CD4-positive, alpha-beta T cell treated with Interleukin-17A for 1 hour (primary cell): ENCODE measurements around the gene KDSR.
A peak's percentile ranks its signal among the peaks of the same experiment; 100 is the strongest.

Source experiments
- DNase-seq: peaks from one replicate; pipeline ENCODE4 v3.0.0-alpha.2; 2020

The KDSR gene

GRCh38 chr18:63302220-63302619 is 64.8 kb downstream of the KDSR start:
- DNase-seq = no peak

DNA sequence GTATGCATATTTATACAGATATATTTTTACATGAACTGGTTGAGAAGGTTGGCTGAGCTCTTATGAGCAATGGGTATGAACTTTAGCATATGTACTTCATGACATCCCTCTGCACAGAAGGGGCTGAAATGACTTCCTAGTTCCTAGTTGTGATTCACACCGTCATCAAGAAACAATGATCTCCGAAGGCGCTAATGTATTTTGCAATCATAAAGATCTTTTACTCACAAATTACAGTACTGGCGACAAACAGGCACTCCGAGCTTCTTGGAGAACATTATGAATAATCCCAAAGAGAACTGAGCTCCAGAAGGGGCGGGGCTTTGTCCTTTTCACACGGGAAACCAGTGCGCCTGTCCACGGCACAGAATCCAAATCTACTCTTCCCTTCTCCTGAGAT is 65.6 kb downstream of the KDSR start:
- no peak for DNase-seq

DNA sequence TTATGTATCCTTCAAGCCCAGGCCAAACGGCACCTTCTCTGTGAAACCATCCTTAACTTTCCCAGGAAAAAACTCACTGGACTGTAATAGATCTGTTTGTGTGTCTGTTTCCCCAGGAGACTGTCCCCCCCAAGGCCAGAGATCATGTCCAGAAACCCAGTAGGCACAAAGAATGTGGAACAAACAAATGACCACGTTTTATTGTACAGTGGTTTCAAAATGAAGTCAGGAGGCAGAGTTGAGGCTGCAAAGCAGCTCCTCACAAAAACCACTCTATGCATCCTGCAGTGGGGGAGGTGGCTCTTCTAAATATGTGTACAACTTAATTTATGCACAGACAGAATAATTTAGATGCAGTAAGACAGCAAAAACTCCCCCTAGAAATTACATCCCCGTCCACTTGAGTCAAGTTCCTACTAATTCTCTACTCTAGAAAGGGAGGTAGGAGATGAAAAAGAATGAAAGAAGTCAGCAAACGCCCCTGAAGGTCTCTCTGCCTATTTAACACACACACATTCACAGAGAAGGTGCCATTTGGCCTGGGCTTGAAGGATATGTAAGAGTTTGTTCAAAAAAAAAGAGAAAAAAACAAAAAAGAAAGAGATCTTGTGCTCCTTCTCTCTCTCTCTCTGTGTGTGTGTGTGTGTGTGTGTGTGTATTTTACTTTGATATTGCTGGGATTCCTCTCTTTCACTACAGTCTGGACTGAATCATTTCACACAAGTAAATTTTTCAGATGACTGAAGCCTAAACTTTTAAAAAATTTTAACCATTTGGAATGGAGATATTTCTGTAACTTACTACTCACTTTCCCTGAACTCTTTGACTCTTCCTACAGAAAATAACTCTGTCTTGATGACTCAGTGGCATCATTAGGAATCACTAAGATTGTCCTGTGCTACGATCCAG is 66.9 kb downstream of the KDSR start:
- DNase-seq = peak; percentile 46

DNA sequence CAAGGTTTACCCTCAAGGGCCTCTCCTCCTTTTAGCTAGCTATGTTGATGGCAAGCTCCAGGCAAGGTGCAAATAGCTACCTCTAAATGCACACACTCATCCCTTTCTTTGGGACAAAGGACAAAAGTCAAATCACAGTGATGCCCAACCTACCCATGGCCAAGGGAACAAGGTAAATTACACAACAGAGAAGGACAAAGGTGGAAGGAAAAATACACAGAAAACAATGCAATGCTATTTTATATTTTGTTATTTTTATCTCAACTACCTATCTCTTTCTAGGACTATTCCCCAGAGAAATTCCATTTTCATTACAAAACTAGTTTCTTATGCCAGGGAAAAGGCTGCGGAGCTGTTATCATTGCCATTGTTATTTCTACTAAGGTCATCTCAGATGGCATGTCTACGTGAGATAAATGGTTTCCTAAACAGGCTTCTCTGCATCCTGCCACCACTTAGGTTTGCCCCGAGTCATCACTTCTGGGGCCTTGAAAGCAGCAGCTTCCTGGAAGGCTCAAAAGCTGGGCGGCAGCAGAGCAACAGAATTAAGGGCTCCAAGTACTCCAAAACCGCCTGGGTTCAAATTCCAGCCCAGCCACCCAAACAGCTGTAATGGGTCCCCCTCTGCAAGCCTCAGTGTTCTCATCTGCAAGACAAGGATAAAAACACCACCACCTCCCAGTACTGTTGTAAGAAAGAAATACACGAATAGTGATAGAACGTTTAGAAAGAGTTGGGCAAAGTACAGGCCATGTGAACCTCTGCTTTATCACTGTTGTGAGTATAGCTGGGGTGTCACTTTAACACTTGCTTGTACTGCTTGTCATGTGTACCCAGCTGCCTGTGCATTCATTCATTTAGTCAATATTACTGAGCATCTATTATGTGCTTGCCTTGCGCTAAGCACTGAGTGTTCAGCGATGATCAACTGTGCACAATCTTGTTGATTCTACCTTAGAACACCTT is 68.3 kb downstream of the KDSR start:
- DNase-seq = peak; percentile 47

DNA sequence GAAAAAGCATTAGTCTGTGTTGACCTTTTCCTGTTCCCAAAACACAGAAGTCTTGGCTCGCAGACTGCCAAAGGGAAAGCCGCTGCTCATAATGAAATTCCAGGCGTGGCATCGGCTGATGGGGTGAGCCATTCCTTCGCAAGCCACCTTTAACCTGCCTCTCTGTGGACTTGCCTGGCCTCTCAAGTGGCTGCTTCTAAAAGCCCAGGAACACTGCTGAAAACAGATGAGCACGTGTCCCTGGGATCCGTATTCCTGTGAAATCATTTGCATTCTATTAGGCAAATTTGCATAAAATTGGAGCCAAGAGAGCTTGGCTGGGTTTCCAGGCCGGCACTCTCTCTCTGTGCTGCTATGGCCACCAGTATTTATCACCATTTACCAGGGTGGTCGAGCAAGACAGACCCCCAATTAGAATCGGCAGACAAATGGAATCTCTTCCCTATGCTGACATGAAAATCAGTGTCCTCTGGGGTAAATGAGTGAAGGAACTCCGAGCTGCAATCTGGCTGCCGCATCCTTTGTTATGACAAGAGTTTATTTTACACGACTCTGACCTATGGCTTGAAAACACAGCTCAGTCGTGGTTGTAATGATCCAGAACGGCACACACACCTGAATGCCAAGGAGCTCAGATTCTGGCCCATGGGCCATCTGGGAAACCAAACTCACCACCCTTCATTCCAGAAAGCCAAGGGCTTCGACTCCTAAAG is 69.2 kb downstream of the KDSR start:
- no peak for DNase-seq

DNA sequence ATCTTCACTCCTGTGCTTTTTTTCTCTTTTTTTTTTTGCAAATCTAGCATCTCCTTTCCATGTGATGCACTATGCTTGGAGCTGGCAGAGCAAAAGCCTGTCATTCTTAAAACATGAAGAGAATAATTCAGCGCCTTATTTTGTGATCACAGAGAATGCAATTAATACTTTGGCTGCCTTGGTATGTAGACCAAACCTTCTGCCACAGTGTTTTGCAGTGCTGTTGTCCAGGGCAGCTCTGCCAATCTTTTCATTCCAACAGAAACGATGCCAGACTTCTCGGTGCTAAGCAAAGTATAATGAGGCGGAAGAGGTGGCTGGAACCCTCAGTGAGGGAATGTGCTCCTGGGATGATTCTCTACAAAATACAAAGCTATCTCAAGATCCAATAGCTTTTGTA is 73.1 kb downstream of the KDSR start:
- no peak for DNase-seq

- no peak for DNase-seq
Measured at GRCh38 chr18:63292831-63293683, 73.9 kb downstream of the KDSR start.

DNA sequence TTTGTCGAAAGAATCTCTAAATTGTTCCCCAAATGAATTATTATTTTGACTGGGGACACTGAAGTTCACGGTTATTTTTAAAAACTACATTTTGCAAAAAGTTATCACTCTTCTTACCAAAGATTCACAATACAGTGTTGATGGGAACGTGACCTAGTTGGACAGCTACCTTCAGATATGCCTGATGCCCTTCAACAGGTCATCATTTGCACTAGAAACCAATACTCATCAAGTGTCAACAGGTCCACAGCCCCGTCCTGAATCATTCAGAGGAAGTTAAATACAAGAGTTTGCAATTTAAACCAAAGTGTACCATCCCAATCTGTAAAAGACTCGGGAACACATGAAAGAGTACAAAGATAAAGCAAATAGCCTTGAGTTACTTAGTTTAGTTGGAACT is 75.7 kb downstream of the KDSR start:
- DNase-seq = no peak

- DNase-seq = peak; percentile 53
Measured at GRCh38 chr18:63290821-63291200, 76.2 kb downstream of the KDSR start.

- no peak for DNase-seq
Measured at GRCh38 chr18:63290166-63290820, 76.7 kb downstream of the KDSR start.

GRCh38 chr18:63288311-63288710 is 78.7 kb downstream of the KDSR start:
- no peak for DNase-seq

DNA sequence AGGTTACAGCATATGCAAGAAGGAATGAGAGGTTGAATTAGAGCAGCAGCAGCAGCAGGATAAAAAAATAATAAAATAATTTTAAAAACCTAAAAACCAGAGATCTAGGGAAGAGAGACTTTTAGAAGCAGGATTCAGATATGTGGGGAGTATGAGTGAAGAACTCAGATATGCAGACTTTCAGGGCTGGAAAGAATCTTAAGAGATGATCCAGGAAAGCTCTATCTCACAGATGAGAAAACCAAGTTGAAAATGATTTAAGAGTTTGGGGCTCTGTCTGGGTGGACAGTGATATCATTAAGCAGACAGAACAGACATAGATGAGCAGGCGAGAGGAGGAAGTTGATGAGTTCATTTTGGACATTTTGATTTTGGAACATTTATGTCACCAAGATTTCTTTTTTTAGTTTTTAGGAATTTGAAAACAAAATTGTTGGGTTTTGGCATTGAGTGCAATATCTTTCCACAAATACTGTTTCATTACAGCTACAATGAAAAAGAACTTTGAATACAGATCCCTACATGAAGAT is 79.2 kb downstream of the KDSR start:
- no peak for DNase-seq

- DNase-seq = no peak
Measured at GRCh38 chr18:63286926-63287325, 80.1 kb downstream of the KDSR start.

DNA sequence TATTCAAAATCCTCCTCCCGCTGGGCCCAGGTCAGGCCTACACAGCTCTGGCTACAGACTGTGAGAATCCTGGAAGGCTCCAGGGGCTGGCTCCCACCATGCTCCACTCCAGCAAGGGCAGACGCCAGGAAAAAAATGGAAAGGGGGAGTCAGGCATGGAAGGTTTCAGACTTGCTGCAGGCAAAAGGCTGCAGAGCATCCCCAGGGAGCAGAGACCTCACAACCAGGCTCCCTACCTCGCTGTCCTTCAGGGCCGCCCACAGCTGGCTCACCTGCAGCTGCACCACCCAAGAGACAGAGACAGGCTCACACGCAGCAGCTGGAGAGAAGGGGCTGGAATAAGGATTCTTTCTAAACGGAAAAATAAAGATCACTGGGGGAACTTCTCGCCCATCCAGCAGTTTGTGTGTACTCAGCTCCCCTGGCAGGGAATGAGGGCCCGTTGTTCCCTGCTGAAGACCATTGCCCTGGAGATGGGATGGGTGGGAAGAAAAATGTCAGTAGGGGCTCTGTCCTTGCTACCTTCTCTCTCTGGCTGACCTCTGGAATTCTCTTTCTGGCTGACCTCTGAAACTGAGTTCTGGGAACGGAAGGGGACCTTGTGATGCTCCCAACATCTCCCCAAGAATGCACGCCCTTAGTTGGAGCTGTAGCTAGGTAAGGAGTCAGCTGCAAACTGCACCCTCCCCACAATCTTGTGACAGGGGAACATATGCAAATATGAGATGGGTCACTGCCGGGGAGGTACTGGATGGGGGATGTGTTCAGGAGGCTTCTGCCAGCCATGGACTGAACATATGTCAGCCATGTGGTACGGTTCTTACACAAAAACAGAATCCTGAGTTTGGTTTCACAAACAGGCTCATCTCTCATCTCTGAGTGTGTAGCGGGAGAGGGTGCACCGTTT is 81.9 kb downstream of the KDSR start:
- DNase-seq = no peak

DNA sequence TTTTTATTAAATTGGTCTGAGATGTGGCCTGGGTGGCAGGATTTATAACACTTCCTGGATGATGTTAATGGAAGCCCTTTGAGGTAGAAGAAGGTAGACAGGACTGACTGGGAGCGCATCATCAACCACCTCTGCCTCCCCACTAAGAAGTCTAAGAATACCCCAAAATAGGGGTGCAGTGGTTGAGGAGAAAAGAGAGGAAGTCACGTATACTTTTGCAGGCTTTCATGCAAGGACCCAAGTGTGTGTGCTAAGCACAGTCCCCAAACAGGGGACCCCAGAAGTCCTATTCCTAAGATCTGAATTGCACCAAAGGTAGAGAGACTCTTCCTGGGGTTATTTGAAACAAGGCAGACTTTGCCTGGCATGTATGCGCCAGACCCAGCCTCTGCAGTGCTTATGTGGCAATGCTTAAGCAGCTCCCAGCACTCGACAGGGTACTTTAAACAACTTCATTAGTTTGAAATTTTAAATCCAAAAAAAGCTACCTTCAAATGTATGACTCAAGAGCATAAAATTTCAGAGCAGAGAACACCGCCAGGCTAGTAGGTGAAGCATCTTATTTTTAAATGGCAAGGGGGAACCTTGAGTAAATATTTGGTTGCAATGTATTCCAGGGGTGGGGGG is 82.7 kb downstream of the KDSR start:
- DNase-seq = no peak

GRCh38 chr18:63283305-63284094 is 83.5 kb downstream of the KDSR start:
- no peak for DNase-seq

- no peak for DNase-seq
Measured at GRCh38 chr18:63282793-63283192, 84.2 kb downstream of the KDSR start.
